Liver (tissue), 3 donors: Measurements from ENCODE around the gene ANKRD34B.

Experiments used
- ATF3 ChIP-seq: IDR thresholded peaks from 2 replicates; pipeline ENCODE4 v1.6.1; 2016; ENCODE audit warnings: antibody characterized with exemption
- CTCF ChIP-seq: fragments of 150-350 bp; IDR thresholded peaks from 2 replicates; pipeline ENCODE4 v1.5.1; 2017; ENCODE audit warnings: improper control_type of control experiment, low read depth, low read length; ENCODE audit not compliant: missing input control
- GABPA ChIP-seq, 2 donors: IDR thresholded peaks in 1 of 2; conservative IDR thresholded peaks in 1 of 2; 2 replicates each; pipeline ENCODE4 v1.6.1; 2016; ENCODE audit warnings: antibody characterized with exemption in 2 of 2, mild to moderate bottlenecking in 1 of 2, moderate library complexity in 1 of 2
- REST ChIP-seq: IDR thresholded peaks from 2 replicates; pipeline ENCODE4 v1.6.1; 2016; ENCODE audit warnings: antibody characterized with exemption, mild to moderate bottlenecking
- RXRA ChIP-seq, 2 donors: IDR thresholded peaks; 2 replicates each; pipeline ENCODE4 v1.6.1; 2017 to 2018; ENCODE audit warnings: antibody characterized with exemption in 2 of 2, mild to moderate bottlenecking in 1 of 2
- donor health status: healthy.
- donor health status: healthy.

- no peak for TF ChIP-seq RXRA (IDR thresholded peaks at IDR 0.05)
- no peak for TF ChIP-seq REST
- no peak for TF ChIP-seq CTCF
- no peak for TF ChIP-seq ATF3
- TF ChIP-seq GABPA (IDR thresholded peaks at IDR 0.05 in 1 of 2, conservative IDR thresholded peaks at IDR 0.05 in 1 of 2), result no peak
These were observed 39.6 kb upstream of the ANKRD34B start for GRCh38 chr5:80609692-80610091.
